Kidney tubule cell (primary cell): ENCODE data around the gene TMEM19.
"Not testable (repeated sequence)": the region's sequence is repeated elsewhere in the genome, so short reads cannot be mapped to it uniquely, and the experiment has no call there.

Experiments
- DNase-seq: peaks from one replicate; pipeline ENCODE4 v3.0.0-alpha.2; 2018; ENCODE audit warnings: low spot score

Gene TMEM19

DNA sequence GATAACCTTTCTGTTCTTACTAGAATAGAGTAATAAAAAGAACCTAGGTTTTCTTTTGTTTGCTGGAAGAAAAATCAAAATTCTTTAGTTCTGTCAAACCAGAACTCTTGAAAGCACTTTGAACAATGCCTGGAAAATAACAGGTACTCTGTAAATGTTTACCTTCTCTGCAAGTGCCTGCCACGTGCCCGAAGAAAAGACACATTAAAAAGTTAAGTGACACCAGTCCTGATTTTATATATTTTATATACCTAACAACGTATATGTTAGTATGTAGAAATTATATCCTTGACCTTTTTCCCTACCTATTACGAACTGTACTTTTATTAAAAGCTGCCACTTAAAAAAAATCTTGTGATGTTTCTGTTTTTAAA is 20.8 kb upstream of the TMEM19 start:
- DNase-seq: peak; percentile 19

DNA sequence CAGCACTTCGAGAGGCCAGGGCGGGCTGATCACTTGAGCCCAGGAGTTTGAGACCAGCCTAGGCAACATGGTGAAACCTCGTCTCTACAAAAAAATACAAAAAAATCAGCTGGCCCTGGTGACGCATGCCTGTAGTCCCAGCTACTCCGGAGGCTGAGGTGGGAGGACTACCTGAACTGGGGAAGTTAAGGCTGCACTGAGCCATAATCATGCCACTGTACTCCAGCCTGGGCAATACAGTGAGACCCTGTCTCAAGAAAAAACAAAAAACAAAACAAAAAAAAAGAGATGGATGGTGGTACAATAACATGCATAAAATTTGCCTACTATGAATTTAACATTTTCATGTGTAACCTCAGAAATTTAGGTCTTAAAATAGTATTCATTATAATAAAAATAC is 19.6 kb upstream of the TMEM19 start:
- no peak for DNase-seq

DNA sequence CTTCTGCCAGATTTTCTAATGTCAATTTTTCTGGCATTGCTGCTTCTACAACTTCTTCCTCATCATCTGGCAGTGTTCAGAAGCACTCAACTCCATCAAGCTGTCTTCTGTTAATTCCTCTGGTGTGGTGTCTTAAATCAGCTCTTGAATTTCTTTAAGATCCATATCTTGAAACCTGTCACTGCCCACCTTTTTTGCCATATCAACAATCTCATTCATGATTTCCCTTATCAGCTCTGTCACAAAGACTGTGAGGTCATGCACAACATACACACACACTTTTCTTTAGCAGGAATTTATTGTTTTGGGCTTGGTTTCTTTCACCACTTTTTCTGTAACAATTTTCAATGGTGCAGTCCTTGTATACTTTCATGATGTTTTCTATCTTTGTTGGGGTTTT is 14.6 kb upstream of the TMEM19 start:
- DNase-seq: no peak

DNA sequence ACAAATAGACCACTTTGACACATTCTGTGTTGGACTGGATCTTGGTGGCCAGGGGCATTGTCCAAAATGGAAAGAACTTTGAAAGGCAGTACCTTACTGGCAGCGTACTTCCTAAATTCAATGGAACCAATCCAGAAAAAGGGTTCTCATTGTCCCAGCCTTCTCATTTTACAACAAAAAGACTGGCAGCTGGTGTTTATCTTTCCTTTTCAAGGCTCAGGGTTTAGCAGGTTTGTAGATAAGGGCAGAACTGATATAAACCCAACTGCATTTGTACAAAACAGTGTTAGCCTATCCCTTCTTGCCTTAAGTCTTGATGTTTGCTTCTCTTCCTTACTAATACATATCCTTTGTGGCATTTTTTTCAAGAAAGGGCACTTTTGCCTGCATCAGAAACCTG is 14.1 kb upstream of the TMEM19 start:
- DNase-seq: no peak

DNA sequence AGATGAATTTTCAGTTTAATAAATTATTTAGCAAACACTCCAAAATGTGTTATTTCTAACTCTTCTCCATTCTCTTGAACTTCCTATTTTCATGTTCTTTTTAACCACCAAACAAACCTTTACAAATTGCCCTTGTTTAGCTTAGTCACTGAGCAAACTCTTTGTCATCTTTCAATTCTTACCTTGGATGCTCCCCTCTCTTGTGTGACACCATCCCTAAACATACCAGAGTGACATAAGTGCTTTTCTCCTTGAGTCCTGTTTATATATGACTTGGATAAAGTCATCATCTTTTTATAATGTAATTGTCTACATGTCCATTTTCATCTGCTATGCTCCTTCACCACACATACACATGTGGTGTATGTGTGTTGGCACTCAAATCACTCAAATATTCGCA is 3.4 kb upstream of the TMEM19 start:
- peak; percentile 31 for DNase-seq

DNA sequence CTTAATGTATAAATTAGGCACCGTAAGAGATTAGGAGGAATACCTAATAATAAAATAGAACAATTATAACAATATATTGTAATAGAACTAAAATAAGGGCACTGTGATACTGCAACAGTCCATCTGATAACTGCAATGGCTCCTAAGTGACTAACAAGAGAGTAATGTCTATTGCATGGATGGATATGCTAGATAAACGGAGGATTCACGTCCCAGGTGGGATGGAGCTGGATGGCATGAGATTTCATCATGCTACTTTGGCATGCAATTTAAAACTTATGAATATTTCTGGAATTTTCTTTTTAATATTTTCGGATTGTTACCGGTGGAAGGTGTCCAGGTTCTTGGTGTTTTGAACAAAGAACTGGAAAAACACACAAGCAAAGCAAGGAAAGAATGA is 2.2 kb upstream of the TMEM19 start:
- no peak for DNase-seq

DNA sequence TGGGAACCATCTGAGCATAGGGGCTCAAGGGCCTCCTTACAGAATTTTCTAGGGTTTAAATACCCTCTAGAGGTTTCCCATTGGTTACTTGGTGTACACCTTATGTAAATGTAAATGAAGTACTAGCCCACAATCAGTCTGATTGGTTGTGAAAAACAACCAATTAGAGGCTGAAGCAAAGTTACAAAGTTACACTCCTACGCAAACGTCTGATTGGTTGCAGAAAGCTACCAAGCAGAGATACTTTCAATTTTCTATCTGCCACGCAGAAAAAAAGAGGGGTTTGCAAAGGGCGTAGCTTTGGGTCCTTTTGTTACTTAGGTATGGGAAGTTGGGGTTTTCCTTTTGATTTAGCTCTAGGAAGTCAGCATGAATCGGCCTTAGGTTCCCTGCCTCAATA is 1.8 kb upstream of the TMEM19 start:
- no peak for DNase-seq

DNA sequence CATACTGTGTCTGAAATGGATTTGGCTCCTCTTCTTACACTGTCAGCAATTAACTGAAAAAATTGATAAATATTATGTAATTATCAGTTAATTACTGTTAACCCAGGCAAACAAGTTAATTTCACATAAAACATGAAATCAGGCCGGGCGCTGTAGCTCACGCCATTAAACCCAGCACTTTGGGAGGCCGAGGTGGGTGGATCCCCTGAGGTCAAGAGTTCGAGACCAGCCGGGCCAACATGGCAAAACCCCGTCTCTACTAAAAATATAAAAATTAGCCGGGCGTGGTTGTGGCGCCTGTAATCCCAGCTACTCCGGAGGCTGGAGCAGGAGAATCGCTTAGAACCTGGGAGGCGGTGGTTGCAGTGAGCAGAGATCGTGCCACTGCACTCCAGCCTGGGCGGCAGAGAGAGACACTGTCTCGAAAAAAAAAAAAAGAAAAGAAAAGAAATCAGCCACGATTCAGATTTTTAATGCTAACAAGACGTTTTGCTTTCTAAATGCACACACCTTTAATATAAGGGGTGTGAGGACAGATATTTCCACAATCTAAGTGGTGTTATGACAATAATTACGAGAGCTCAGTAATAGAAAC is 473 bp upstream of the TMEM19 start:
- DNase-seq: no peak

DNA sequence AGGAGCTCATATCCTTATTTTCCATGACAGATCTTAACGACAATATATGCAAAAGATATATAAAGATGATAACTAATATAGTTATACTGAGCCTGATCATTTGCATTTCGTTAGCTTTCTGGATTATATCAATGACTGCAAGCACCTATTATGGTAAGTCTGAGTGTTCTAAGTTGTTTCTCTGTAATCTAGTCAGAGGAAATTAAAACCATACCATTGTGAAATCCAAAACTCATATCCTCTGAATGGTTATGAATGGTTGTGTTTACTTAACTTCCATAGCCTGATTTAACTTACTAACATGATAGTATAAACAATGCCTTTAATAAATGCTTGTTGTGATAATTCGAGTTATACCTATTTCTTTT is 760 bp downstream of the TMEM19 start:
- no peak for DNase-seq

DNA sequence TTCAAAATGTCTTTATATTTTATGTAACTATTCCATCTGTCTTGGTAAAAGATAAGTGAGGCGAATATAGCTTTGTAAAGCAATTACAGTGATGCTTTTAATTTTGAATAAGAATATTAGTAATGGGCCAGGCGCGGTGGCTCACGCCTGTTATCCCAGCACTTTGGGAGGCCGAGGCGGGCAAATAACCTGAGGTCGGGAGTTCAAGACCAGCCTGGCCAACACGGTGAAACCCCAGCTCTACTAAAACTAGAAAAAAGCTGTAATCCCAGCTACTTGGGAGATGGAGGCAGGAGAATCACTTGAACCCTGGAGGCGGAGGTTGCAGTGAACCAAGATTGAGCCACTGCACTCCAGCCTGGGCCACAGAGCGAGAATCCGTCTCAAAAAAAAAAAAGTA is 1.3 kb downstream of the TMEM19 start:
- not testable (repeated sequence) for DNase-seq

DNA sequence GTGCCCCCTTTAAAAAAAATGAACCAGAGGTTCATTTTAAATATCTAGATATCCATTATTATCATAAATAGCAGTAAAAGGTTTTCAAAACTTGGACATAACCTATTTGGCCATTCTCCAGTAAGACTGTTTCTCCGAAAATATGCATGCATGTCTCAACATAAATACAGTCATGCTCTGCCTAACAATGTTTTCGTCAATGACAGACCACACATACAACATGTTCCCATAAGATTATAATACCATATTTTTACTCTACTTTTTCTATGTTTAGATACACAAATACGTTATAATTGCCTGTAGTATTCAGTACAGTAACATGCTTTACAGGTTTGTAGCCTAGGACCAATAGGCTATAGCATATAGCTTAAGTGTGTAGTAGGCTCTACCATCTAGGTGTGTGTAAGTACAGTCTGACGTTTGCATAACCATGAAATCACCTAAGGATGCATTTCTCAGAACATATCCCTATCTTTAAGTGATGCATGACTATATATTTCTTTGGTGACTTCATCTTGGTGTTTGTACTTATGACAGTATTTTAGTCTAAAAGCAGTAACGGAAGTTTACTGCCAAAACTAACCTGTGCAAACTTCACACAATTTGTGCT is 3.2 kb downstream of the TMEM19 start:
- DNase-seq: no peak

DNA sequence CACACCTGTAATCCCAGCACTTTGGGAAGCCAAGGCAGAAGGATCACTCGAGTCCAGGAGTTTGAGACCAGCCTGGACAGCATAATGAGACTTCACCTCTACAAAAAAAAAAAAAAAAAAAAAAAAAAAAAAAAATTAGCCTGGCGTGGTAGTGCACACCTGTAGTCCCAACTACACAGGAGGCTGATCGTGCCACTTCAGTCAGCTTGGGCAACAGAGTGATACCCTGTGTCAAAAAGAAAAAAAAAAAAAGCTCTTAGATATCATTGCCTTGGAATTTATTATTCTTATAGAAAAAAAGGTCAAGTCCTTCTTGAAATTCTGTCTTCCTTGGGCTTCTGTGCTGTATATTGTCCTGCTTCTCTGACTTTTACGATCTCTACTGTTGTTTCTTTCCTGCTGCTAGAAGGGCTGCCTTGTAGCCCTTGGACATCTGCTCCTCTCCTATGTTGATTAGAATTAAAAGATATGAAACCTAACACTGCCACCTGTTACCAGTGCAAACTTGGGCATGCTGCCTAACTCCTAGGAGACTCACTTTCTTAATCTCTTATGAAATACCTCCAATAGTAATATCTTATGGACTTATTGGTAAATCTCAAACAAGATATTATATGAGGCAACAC is 5.7 kb downstream of the TMEM19 start:
- no peak for DNase-seq

DNA sequence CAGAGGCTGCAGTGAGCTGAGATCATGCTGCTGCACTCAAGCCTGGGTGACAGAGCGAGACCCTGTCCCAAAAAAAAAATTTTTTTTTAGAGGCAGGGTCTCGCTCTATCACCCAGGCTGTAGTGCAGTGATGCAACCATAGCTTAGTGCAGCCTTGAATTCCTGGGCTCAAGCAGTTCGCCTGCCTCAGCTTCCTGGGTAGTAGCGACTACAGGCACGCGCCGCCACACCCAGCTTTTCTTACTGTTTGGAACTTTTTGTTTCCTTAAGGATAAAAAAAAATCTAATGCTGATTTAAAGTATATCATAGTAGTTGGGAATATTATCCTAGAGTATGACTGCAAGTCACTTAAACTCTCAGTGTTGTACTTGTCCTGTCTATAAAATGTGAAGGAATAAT is 7.2 kb downstream of the TMEM19 start:
- DNase-seq: no peak

DNA sequence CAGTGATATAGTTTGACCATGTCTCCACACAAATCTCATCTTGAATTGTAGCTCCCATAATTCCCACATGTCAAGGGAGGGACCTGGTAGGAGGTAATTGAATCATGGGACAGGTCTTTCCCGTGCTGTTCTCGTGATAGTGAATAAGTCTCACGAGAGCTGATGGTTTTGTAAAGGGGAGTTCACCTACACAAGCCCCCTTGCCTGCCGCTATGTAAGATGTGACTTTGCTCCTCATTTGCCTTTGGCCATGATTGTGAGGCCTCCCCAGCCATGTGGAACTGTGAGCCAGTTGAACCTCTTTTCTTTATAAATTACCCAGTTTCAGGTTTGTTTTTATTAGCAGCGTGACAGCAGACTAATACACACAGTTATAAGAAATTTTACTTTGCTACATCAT is 7.8 kb downstream of the TMEM19 start:
- DNase-seq: not testable (repeated sequence)

DNA sequence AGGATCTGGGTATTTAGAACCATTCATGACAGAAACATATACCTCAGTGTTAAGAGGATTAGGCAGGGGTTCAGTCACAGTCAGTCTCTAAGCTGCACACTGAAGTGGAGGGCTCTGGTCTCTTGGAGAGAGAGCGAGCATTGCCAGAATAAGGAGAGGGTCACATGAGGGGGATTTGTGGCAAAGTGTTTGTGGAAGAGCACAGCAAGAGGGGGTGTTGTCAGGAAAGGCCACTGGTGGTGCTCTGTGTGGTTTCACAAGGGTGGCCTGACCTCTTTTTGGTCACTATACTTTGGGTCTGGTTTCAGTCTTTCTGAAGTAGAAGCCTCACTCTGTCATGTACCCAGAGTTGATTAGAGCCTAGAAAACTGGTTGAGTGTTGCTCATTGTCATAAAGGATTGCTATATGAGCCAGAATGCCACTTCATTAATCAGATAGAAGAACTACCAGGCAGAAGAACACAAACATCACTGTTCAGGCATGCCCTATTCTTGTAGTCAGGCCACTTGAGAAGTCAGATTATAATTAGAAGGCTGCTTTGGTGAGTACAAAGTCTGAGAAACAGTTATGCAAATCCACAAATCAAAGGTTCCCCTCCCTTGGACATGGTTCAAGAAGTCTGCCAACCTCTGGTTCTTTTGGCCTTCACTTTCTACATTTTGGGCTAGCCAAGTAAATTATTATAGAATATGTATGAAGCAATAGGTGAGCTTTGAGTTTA is 8.4 kb downstream of the TMEM19 start:
- DNase-seq: no peak

DNA sequence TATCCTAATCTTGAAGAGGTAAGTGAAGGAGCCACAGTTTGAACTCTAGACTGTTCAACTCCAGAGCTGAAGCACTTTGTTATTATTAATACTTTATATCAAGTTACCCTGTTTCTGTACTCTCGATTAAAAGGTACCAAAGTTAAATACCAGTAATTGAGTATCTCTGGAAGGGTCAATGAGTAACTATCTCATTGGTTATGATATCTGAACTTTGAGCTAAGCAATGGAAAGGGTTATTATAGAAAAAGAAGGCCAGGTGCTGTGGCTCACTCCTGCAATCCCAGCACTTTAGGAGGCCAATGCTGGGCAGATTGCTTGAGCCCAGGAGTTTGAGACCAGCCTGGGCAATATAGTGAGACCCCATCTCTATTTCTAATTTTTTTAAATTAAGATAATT is 9.9 kb downstream of the TMEM19 start:
- DNase-seq: no peak

DNA sequence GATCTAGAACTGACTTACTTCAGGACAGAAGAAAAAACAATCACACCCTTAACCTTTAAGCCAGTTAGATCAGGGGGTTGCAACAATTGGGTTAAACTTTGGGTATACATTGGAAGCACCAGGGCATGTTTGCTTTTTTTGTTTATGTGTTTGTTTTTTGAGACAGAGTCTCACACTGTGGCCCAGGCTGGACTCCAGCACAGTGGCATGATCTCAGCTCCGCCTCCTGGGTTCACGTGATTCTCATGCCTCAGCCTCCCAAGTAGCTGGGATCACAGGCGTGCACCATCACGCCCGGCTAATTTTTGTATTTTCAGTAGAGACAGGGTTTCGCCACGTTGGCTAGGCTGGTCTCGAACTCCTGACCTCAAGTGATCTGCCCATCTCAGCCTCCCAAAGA is 16.3 kb downstream of the TMEM19 start:
- not testable (repeated sequence) for DNase-seq

DNA sequence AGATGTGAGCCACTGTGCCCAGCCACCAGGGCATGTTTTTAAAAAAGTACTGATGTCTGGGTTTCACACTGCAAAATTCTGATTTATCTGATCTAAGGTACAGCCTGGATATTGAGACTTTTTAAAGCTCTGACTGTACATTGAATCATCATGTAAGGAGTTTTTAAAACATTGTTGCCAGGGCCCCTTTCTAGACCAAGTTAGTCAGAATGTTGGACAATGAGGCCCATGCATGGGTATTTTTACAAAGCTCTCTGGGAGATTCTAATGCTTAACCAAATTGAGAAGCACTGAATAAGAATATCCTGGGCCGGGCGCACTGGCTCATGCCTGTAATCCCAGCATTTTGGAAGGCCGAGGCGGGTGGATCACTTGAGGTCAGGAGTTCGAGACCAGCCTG is 16.7 kb downstream of the TMEM19 start:
- DNase-seq: no peak

DNA sequence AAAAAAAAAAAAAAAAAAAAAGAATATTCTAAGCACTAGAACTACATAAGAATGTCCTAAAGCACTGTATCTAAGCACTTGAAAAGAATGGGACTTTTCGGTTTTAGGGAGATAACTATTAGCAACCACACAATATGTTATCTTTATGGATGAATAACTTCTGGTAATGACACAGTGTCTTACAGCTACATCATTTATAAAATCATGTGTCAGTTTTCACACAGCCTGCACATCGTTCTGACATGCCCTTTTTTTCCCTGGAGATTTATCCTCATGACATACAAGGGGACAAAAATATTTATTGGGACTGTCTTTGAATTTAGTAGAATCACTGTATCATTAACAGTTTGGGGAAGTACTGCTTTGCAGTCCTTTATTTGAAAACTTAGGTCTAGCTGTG is 17.3 kb downstream of the TMEM19 start:
- DNase-seq: peak; percentile 15

DNA sequence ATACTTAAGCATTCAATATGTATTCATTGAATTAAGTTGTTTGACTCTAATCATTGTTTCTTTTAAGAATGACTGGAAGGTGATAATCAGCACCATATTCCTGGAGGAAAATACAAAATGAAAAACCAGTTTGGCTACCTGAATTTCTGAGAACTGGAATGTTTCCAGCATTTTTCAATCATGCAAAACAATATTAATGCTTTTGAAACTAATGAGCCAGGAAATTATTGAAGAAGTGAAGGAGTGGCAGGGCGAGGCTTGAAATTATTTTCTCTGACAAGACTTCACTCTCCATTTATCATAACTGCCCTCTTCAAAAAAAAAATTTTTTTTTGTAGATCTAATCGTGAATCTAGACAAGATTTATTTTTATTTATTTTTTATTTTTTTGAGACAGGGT is 19.0 kb downstream of the TMEM19 start:
- no peak for DNase-seq

DNA sequence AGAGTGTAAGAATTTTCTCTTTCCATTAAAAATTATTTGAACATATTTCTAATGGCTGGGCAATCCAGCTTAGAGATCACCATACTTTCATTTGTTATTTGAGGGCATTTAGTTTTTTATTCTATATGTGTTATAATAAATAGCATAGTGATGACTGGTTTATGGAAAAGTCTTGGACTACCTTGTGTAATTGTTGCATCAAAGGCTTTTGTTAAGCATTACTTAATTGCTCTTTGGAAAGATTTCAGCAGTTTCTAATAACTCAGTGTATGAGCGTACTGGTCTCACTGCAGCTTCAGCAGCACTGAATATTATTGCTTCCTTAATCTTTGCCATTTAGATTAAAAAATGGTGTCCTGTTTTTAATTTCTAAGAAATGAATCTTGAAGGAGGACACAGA is 22.8 kb downstream of the TMEM19 start:
- no peak for DNase-seq

DNA sequence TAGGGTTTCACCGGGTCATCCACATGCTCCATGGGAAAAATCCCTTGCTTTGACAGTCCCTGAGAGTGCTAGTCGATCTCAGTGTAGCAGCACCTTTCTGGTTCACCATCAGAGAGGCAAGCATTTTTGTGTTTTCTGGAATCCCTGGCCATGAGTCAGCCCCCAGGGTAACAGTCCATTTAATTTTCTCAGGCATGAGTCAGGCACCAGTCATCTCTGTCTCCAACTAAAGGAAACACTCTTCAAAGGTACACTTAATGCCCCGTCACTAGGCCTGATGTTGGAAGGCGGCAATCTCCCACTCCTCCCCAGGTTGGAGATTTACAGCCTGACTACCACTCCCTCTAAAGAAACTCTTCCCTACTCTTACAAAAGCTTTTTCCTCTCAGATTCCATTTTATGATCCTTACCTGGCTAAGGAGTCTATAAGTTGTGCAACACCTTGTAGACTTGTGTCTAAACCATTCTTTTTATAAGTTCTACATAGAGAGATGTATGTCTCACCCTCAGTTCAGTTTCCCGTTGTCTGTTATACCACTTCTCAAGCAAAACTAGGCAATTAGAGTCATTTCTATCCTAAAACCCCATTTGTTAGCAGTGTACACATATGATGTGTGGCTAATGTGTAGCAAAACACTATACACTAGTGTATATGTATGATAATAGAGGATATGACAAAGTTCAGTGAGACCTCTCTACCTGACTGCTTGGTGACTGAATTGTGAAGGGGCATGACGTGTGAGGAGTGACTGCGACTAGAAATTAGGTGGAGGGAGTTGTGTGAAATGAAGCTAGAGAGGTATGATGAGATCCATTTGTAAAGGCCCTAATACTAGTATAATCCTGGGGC is 24.6 kb downstream of the TMEM19 start:
- DNase-seq: peak; percentile 93

DNA sequence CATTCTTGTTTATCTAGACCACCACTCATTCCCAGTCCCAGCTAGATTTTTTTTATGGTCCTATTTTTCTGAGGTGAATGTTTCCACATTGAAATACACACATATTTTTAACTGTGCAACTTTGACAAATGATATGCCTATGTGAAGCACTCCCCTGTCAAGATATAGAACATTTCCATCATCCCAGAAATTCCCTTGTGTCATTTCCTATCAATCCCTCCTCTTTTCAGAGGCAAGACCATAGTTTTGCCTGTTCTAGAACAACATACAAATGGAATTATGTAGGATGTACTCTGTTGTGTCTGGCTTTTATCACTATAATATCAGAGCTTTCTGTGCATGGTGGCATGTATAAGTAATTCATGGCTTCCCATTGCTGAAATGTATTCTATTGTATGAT is 32.7 kb downstream of the TMEM19 start:
- no peak for DNase-seq
